ENCODE results near the gene ZDHHC7. TPM values are rescaled to one million over a fixed set of nuclear protein-coding genes. Genes with fewer than 3 reads are reported as not detected.

Gene ZDHHC7
- total and polyA plus RNA-seq, 9 of the 15 experiments (the other 6 are each of a cell fraction or from before 2014, with no cell fraction given) = 1.7 to 49.7 (median 37.4) TPM

GRCh38 chr16:85027349-85027957 is 16.1 kb upstream of the ZDHHC7 start, which contains the start of gene KIAA0513 (continued):
- TF ChIP-seq EWSR1 (IDR thresholded peaks at IDR 0.05; ENCODE audit: borderline replicate concordance, low read depth, partially characterized antibody) = no peak
- TF ChIP-seq ATF4 (CRISPR knock-in tag; IDR thresholded peaks at IDR 0.05) = no peak
- TF ChIP-seq NCOA2 (IDR thresholded peaks at IDR 0.05; ENCODE audit: partially characterized antibody in 2 of 2) = no peak
- TF ChIP-seq EP300 (IDR thresholded peaks at IDR 0.05; ENCODE audit: low read length) = peak; percentile 45
- no peak for TF ChIP-seq CHD7 (IDR thresholded peaks at IDR 0.05; ENCODE audit: low read depth, low read length)
- TF ChIP-seq POLR3G (IDR thresholded peaks at IDR 0.05; ENCODE audit: extremely low read depth, insufficient read length, insufficient replicate concordance) = no peak
- TF ChIP-seq RBM14 (IDR thresholded peaks at IDR 0.05; ENCODE audit: borderline replicate concordance, insufficient read depth, low read depth, low read length) = no peak
- no peak for TF ChIP-seq ZNF507 (tag; conservative IDR thresholded peaks at IDR 0.05)
- TF ChIP-seq DPF2 (IDR thresholded peaks at IDR 0.05) = peak; percentile 70
- TF ChIP-seq CREBBP (IDR thresholded peaks at IDR 0.05; ENCODE audit: low read depth, low read length) = no peak
- no peak; the same call in 1 of the 2 replicates for TF ChIP-seq ZNF239 (CRISPR knock-in tag; IDR thresholded peaks at IDR 0.05)
- TF ChIP-seq HNRNPUL1 (IDR thresholded peaks at IDR 0.05; ENCODE audit: low read length) = no peak
- TF ChIP-seq E2F3 (CRISPR knock-in tag; IDR thresholded peaks at IDR 0.05) = 0 out of 2 replicates have a peak, but pooled peaks have one; percentile 37
- TF ChIP-seq CSDE1 (IDR thresholded peaks at IDR 0.05) = no peak
- no peak for TF ChIP-seq SRSF1 (IDR thresholded peaks at IDR 0.05; ENCODE audit: low read depth, low read length)
- no peak for TF ChIP-seq TAF7 (tag; IDR thresholded peaks at IDR 0.05)
- no peak for TF ChIP-seq FOXP1 (CRISPR knock-in tag; IDR thresholded peaks at IDR 0.05)
- no peak for TF ChIP-seq ZNF3 (CRISPR knock-in tag; IDR thresholded peaks at IDR 0.05)

All from K562 (cell line).